HG03108 (cell line): ENCODE data around the gene ARHGAP1.

ENCODE experiments used
- ATAC-seq: cut with Tn5 transposase; IDR thresholded peaks from one replicate; pipeline ENCODE4 v1.9.1; 2021; ENCODE audit warnings: moderate library complexity; ENCODE audit not compliant: unreplicated experiment

ARHGAP1 gene

GRCh38 chr11:46643531-46643930 lies 56.9 kb downstream of the ARHGAP1 start:
- ATAC-seq = no peak

GRCh38 chr11:46642627-46643335 lies 57.6 kb downstream of the ARHGAP1 start:
- ATAC-seq = no peak

GRCh38 chr11:46641639-46642038 lies 58.8 kb downstream of the ARHGAP1 start:
- ATAC-seq = no peak

GRCh38 chr11:46640036-46640788 lies 60.2 kb downstream of the ARHGAP1 start:
- ATAC-seq = no peak

GRCh38 chr11:46639197-46639839 lies 61.1 kb downstream of the ARHGAP1 start:
- ATAC-seq = no peak

GRCh38 chr11:46637546-46637945 lies 62.9 kb downstream of the ARHGAP1 start:
- ATAC-seq = no peak

GRCh38 chr11:46635557-46636139 lies 64.8 kb downstream of the ARHGAP1 start:
- no peak for ATAC-seq

- no peak for ATAC-seq
These were observed 66.9 kb downstream of the ARHGAP1 start for GRCh38 chr11:46633291-46634217.

- ATAC-seq = no peak
These were observed 67.9 kb downstream of the ARHGAP1 start for GRCh38 chr11:46632502-46632901.

- no peak for ATAC-seq
These were observed 68.7 kb downstream of the ARHGAP1 start for GRCh38 chr11:46631676-46632075.

GRCh38 chr11:46630237-46630636 lies 70.2 kb downstream of the ARHGAP1 start:
- ATAC-seq = no peak

GRCh38 chr11:46628961-46629360 lies 71.5 kb downstream of the ARHGAP1 start:
- no peak for ATAC-seq
